ENCODE data around the gene SMC2. TPM values are rescaled to one million over a fixed set of nuclear protein-coding genes. Genes with fewer than 3 reads are reported as not detected.

The SMC2 gene
- total RNA-seq, 1 donor, result 6.9 TPM

GRCh38 chr9:104099630-104100029 lies 5.5 kb downstream of the SMC2 start:
- no peak overlapping the region for H2AFZ ChIP-seq (ENCODE audit: low read length)
- no peaks in the 10 kb centered on the region for H3K27me3 ChIP-seq (ENCODE audit: insufficient read depth, low read length)
- peaks cover 8% of the 10 kb centered on the region for H3K36me3 ChIP-seq (ENCODE audit: insufficient read depth, low read length)
- no peaks in the 10 kb centered on the region for H3K9me3 ChIP-seq (ENCODE audit: low read depth, low read length)
- no peak overlapping the region for H3K4me3 ChIP-seq (ENCODE audit: insufficient read depth, low read length)
- H3K27ac ChIP-seq (ENCODE audit: low read depth, low read length), result no peak overlapping the region
- H3K4me2 ChIP-seq (ENCODE audit: insufficient read depth, low read length), result no peak overlapping the region
- peaks cover 19% of the 10 kb centered on the region for H3K79me2 ChIP-seq (ENCODE audit: insufficient read depth, low read length)
- no peaks in the 10 kb centered on the region for H4K20me1 ChIP-seq (ENCODE audit: insufficient read depth, low read length)
- no peak for DNase-seq (ENCODE audit: insufficient read length, low spot score, missing footprints)
- TF ChIP-seq CTCF (IDR thresholded peaks at IDR 0.05; ENCODE audit: extremely low read depth, low read depth, low read length), result no peak
- peaks cover 5% of the 10 kb centered on the region for H3K4me1 ChIP-seq (ENCODE audit: insufficient read depth, low read length)

GRCh38 chr9:104104360-104104759 lies 10.3 kb downstream of the SMC2 start:
- Histone ChIP-seq H3K4me2 (ENCODE audit: insufficient read depth, low read length) (no peak overlapping the region), H3K4me3 (ENCODE audit: insufficient read depth, low read length) (no peak overlapping the region), H3K36me3 (ENCODE audit: insufficient read depth, low read length) (peaks cover 16% of the 10 kb centered on the region), H3K79me2 (ENCODE audit: insufficient read depth, low read length) (no peaks in the 10 kb centered on the region), H2AFZ (ENCODE audit: low read length) (no peak overlapping the region), H3K27ac (ENCODE audit: low read depth, low read length) (no peak overlapping the region), H3K27me3 (ENCODE audit: insufficient read depth, low read length) (no peaks in the 10 kb centered on the region), H3K4me1 (ENCODE audit: insufficient read depth, low read length) (no peaks in the 10 kb centered on the region), H3K9me3 (ENCODE audit: low read depth, low read length) (no peaks in the 10 kb centered on the region), H4K20me1 (ENCODE audit: insufficient read depth, low read length) (no peaks in the 10 kb centered on the region)
- no peak for TF ChIP-seq CTCF (IDR thresholded peaks at IDR 0.05; ENCODE audit: extremely low read depth, low read depth, low read length)
- no peak for DNase-seq (ENCODE audit: insufficient read length, low spot score, missing footprints)

- H3K4me3 ChIP-seq (ENCODE audit: insufficient read depth, low read length), result no peak overlapping the region
- H3K4me2 ChIP-seq (ENCODE audit: insufficient read depth, low read length), result no peak overlapping the region
- H3K27me3 ChIP-seq (ENCODE audit: insufficient read depth, low read length), result no peaks in the 10 kb centered on the region
- TF ChIP-seq CTCF (IDR thresholded peaks at IDR 0.05; ENCODE audit: extremely low read depth, low read depth, low read length), result no peak
- H3K9me3 ChIP-seq (ENCODE audit: low read depth, low read length), result no peaks in the 10 kb centered on the region
- H3K27ac ChIP-seq (ENCODE audit: low read depth, low read length), result no peak overlapping the region
- H2AFZ ChIP-seq (ENCODE audit: low read length), result no peak overlapping the region
- no peak for DNase-seq (ENCODE audit: insufficient read length, low spot score, missing footprints)
- H3K4me1 ChIP-seq (ENCODE audit: insufficient read depth, low read length), result no peaks in the 10 kb centered on the region
- no peaks in the 10 kb centered on the region for H4K20me1 ChIP-seq (ENCODE audit: insufficient read depth, low read length)
- peaks cover 17% of the 10 kb centered on the region for H3K36me3 ChIP-seq (ENCODE audit: insufficient read depth, low read length)
- no peaks in the 10 kb centered on the region for H3K79me2 ChIP-seq (ENCODE audit: insufficient read depth, low read length)
Observed at GRCh38 chr9:104107799-104108198, 13.7 kb downstream of the SMC2 start.

GRCh38 chr9:104108315-104108714 lies 14.2 kb downstream of the SMC2 start:
- Histone ChIP-seq H3K4me2 (ENCODE audit: insufficient read depth, low read length) (no peak overlapping the region), H3K27ac (ENCODE audit: low read depth, low read length) (no peak overlapping the region), H3K9me3 (ENCODE audit: low read depth, low read length) (no peaks in the 10 kb centered on the region), H4K20me1 (ENCODE audit: insufficient read depth, low read length) (no peaks in the 10 kb centered on the region), H3K27me3 (ENCODE audit: insufficient read depth, low read length) (no peaks in the 10 kb centered on the region), H3K36me3 (ENCODE audit: insufficient read depth, low read length) (peaks cover 17% of the 10 kb centered on the region), H2AFZ (ENCODE audit: low read length) (no peak overlapping the region), H3K4me3 (ENCODE audit: insufficient read depth, low read length) (no peak overlapping the region), H3K4me1 (ENCODE audit: insufficient read depth, low read length) (no peaks in the 10 kb centered on the region), H3K79me2 (ENCODE audit: insufficient read depth, low read length) (no peaks in the 10 kb centered on the region)
- no peak for DNase-seq (ENCODE audit: insufficient read length, low spot score, missing footprints)
- TF ChIP-seq CTCF (IDR thresholded peaks at IDR 0.05; ENCODE audit: extremely low read depth, low read depth, low read length), result no peak
